HG03354 (cell line): ENCODE results near the gene CDKL4.
A peak's percentile ranks its signal among the peaks of the same experiment; 100 is the strongest.
"Not testable (repeated sequence)": the region's sequence is repeated elsewhere in the genome, so short reads cannot be mapped to it uniquely, and the experiment has no call there.

Experiments
- ATAC-seq: cut with Tn5 transposase; IDR thresholded peaks from one replicate; pipeline ENCODE4 v1.9.1; 2021; ENCODE audit warnings: mild to moderate bottlenecking; ENCODE audit not compliant: unreplicated experiment, poor library complexity, severe bottlenecking

CDKL4 gene

GRCh38 chr2:39243469-39244123, at the start of gene CDKL4:
Gene CDKL4, minus strand, starts transcription at chr2:39243970.
- ATAC-seq, result no peak

- ATAC-seq, result no peak
These were observed 46.7 kb upstream of the CDKL4 start for GRCh38 chr2:39290433-39290832.

- ATAC-seq, result no peak
These were observed 45.8 kb upstream of the CDKL4 start for GRCh38 chr2:39289609-39290008.

GRCh38 chr2:39283561-39283960, 39.8 kb upstream of the CDKL4 start:
- ATAC-seq, result no peak

- no peak for ATAC-seq
These were observed 37.6 kb upstream of the CDKL4 start for GRCh38 chr2:39281391-39281790.

- no peak for ATAC-seq
These were observed 31.2 kb upstream of the CDKL4 start for GRCh38 chr2:39275016-39275415.

GRCh38 chr2:39269941-39270340, 26.2 kb upstream of the CDKL4 start:
- no peak for ATAC-seq

- no peak for ATAC-seq
These were observed 23.2 kb upstream of the CDKL4 start for GRCh38 chr2:39266916-39267434.

- peak; percentile 76 for ATAC-seq
These were observed 22.5 kb upstream of the CDKL4 start for GRCh38 chr2:39266139-39266805.

GRCh38 chr2:39265315-39265714, 21.5 kb upstream of the CDKL4 start:
- ATAC-seq, result no peak

- ATAC-seq, result peak; percentile 81
These were observed 21.0 kb upstream of the CDKL4 start for GRCh38 chr2:39264733-39265132.

- ATAC-seq, result no peak
These were observed 16.3 kb upstream of the CDKL4 start for GRCh38 chr2:39260087-39260486.

GRCh38 chr2:39256040-39256439, 12.3 kb upstream of the CDKL4 start:
- no peak for ATAC-seq

- no peak for ATAC-seq
These were observed 9.2 kb upstream of the CDKL4 start for GRCh38 chr2:39252888-39253518.

- ATAC-seq, result no peak
These were observed 3.8 kb upstream of the CDKL4 start for GRCh38 chr2:39247512-39248043.

- no peak for ATAC-seq
These were observed 2.7 kb upstream of the CDKL4 start for GRCh38 chr2:39246382-39246980.

- ATAC-seq, result not testable (repeated sequence)
These were observed 1.3 kb upstream of the CDKL4 start for GRCh38 chr2:39244963-39245625.

GRCh38 chr2:39244241-39244862, 582 bp upstream of the CDKL4 start:
- ATAC-seq, result not testable (repeated sequence)

- ATAC-seq, result no peak
These were observed 2.2 kb downstream of the CDKL4 start for GRCh38 chr2:39241588-39241987.
